ENCODE data around the gene SORCS2.

SORCS2 gene

DNA sequence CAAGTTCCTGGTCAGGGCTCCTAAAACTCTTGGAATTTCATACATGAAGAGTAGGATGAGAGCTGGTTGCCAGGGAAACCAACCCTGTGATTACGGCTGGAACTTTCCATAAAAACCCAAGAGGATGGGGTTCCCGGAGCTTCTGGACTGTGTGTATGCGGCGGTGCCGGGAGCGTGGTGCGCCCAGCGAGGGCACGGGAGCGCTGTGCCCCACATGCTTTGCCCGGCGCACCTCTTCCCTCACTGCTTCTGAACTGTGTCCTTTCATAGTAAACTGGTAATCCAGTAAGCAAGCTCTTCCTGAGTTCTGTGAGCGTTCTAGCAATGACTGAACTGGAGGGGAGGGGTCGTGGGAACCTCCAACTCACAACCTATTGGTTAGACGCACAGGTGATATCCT lies 594.7 kb downstream of the SORCS2 start:
- no peak for DNase-seq

GRCh38 chr4:7787681-7788141 lies 595.4 kb downstream of the SORCS2 start:
- DNase-seq: no peak

- no peak for DNase-seq
These were observed 595.9 kb downstream of the SORCS2 start for GRCh38 chr4:7788193-7788592.

GRCh38 chr4:7788694-7789425 lies 596.5 kb downstream of the SORCS2 start:
- no peak for DNase-seq

GRCh38 chr4:7790023-7790422 lies 597.7 kb downstream of the SORCS2 start:
- DNase-seq: no peak

DNA sequence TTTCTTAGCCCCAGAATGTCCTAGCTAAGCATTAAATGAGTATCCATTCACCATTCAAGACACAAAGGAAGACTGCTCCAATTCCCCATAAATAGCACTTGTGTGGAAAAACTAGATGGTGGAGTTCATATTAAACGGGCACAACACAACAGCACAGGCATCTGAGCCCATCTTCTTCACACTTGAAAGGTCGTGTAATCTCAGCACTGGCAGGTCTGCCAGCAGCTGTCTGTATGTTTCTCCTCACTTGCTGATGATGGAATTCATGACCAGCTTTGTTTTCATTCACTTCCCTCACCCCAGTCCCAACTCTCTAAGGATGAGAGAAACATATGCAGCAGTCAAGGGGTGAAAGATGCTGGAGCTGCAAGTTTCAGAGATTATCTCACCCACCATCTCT lies 598.7 kb downstream of the SORCS2 start:
- no peak for DNase-seq
